Loucy (cell line): ENCODE results near the gene CEMIP2.

Experiments used
- H2AFZ ChIP-seq: fragments of 200-600 bp; sonication (generic); 2 replicates; pipeline ENCODE4 v1.6.0; 2016; ENCODE audit warnings: antibody characterized with exemption, mild to moderate bottlenecking, low read length, moderate library complexity
- H3F3A ChIP-seq: fragments of 200-600 bp; 2 replicates; pipeline ENCODE4 v1.6.0; 2016; ENCODE audit warnings: antibody characterized with exemption, low read depth, mild to moderate bottlenecking
- H3K27me3 ChIP-seq: fragments of 200-600 bp; sonication (generic); 2 replicates; pipeline ENCODE4 v1.6.1; 2014; ENCODE audit warnings: low read length, mild to moderate bottlenecking; ENCODE audit not compliant: insufficient read depth, poor library complexity, severe bottlenecking
- H3K36me3 ChIP-seq: fragments of 200-600 bp; sonication (generic); 2 replicates; pipeline ENCODE4 v1.6.1; 2016; ENCODE audit warnings: low read length; ENCODE audit not compliant: insufficient read depth
- H3K4me1 ChIP-seq: fragments of 200-600 bp; sonication (generic); 2 replicates; pipeline ENCODE4 v1.5.1; 2014; ENCODE audit warnings: low read length, mild to moderate bottlenecking; ENCODE audit not compliant: insufficient read depth, poor library complexity, severe bottlenecking
- H3K4me2 ChIP-seq: fragments of 200-600 bp; sonication (generic); 2 replicates; pipeline ENCODE4 v1.6.0; 2014; ENCODE audit warnings: antibody characterized with exemption, low read length, low read depth, mild to moderate bottlenecking; ENCODE audit not compliant: poor library complexity, severe bottlenecking
- H3K4me3 ChIP-seq: fragments of 200-600 bp; sonication (generic); 2 replicates; pipeline ENCODE4 v1.5.1; 2014; ENCODE audit warnings: low read length, mild to moderate bottlenecking, mixed read lengths; ENCODE audit not compliant: poor library complexity, severe bottlenecking
- H3K79me2 ChIP-seq: fragments of 200-600 bp; sonication (generic); 2 replicates; pipeline ENCODE4 v1.6.1; 2014; ENCODE audit warnings: low read length; ENCODE audit not compliant: insufficient read depth
- H3K9ac ChIP-seq: fragments of 200-600 bp; sonication (generic); 2 replicates; pipeline ENCODE4 v1.6.0; 2014; ENCODE audit warnings: mild to moderate bottlenecking, low read depth, low read length, moderate library complexity; ENCODE audit not compliant: poor library complexity, severe bottlenecking
- H3K9me2 ChIP-seq: fragments of 200-600 bp; sonication (generic); replicated peaks from 2 replicates; pipeline ENCODE4 v1.6.1; 2016; ENCODE audit warnings: low read depth, low read length, mixed read lengths
- H3K9me3 ChIP-seq: fragments of 200-600 bp; sonication (generic); 2 replicates; pipeline ENCODE4 v1.6.1; 2014; ENCODE audit warnings: mild to moderate bottlenecking, antibody characterized with exemption, low read length, low read depth; ENCODE audit not compliant: insufficient read depth
- H4K20me1 ChIP-seq: fragments of 200-600 bp; sonication (generic); 2 replicates; pipeline ENCODE4 v1.6.0; 2014; ENCODE audit warnings: antibody characterized with exemption, low read length, mild to moderate bottlenecking; ENCODE audit not compliant: insufficient read depth, poor library complexity, severe bottlenecking
- EZH2phosphoT487 ChIP-seq: fragments of 200-600 bp; IDR thresholded peaks from 2 replicates; pipeline ENCODE4 v1.6.1; 2018; ENCODE audit warnings: antibody characterized with exemption, mild to moderate bottlenecking, moderate library complexity, borderline replicate concordance
- TF ChIP-seq, protein P1 (sequence below): fragments of 200-600 bp; sonication (generic); conservative IDR thresholded peaks from 2 replicates; pipeline ENCODE4 v1.5.1; 2014; ENCODE audit warnings: mild to moderate bottlenecking, antibody characterized with exemption, low read length

The CEMIP2 gene

DNA sequence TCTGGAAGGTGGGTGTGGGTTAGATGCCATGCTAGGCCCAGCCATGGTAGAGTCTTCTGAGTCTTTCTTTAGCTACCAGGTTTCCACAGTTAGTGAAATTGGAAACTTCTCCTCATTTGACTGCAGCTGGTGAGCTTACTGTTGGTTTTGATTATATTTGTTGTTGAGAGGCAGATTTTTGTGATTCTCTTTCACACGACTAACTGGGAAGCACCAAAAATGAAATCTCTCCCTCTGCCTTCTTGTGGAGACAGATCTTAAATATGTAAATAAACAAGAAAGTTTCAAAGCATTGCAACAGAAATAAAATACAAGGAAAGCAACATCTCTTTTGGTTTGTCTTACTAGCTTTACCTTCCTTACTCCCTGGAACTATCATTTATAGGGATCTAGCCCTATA, 122.2 kb downstream of the CEMIP2 start:
- Histone ChIP-seq H3K9ac (no peak overlapping the region), H3K79me2 (no peaks in the 10 kb centered on the region), H3K4me2 (peak overlapping the region; percentile 81), H3K9me2 (no peaks in the 10 kb centered on the region), H3K9me3 (no peaks in the 10 kb centered on the region), H2AFZ (peak overlapping the region; percentile 67; the same call in 1 of the 2 replicates), H3K4me3 (no peak overlapping the region), H3K36me3 (no peaks in the 10 kb centered on the region), H4K20me1 (no peaks in the 10 kb centered on the region), H3K27me3 (no peaks in the 10 kb centered on the region), H3K4me1 (peaks cover 38% of the 10 kb centered on the region), H3F3A (no peaks in the 10 kb centered on the region)
- TF ChIP-seq, protein P1, sequence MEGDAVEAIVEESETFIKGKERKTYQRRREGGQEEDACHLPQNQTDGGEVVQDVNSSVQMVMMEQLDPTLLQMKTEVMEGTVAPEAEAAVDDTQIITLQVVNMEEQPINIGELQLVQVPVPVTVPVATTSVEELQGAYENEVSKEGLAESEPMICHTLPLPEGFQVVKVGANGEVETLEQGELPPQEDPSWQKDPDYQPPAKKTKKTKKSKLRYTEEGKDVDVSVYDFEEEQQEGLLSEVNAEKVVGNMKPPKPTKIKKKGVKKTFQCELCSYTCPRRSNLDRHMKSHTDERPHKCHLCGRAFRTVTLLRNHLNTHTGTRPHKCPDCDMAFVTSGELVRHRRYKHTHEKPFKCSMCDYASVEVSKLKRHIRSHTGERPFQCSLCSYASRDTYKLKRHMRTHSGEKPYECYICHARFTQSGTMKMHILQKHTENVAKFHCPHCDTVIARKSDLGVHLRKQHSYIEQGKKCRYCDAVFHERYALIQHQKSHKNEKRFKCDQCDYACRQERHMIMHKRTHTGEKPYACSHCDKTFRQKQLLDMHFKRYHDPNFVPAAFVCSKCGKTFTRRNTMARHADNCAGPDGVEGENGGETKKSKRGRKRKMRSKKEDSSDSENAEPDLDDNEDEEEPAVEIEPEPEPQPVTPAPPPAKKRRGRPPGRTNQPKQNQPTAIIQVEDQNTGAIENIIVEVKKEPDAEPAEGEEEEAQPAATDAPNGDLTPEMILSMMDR = no peak
- no peak for TF ChIP-seq EZH2phosphoT487

DNA sequence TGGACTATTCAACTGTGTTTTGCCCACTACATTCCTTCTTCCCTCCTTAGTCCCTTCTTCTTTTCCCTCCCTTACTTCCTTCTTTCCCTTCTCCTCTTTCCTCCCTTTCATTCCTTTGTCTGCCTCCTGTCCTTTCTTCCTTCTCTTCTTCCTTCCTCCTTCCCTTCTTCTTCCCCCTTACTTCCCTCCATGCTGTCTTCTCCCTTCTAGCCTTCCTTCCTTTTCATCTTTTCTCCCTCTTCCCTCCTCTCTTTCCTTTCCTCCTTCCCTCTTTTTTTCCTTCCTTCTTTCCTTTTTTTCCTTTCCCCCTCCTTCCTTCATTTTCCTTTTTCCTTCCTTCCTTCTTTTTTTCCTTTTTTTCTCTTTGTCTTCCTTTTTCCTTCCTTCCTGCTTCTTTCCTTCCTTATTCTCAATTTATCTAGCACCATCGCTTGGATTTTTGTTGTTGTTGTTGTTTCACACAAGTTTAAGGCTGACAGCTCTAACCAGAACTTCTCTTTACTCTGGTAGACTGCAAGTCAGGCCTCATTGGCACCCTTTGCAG, 123.4 kb downstream of the CEMIP2 start:
- H3K36me3 ChIP-seq = no peaks in the 10 kb centered on the region
- no peak overlapping the region for H3K4me3 ChIP-seq
- H2AFZ ChIP-seq = no peak overlapping the region
- H3K4me1 ChIP-seq = peaks cover 38% of the 10 kb centered on the region
- H3F3A ChIP-seq = no peaks in the 10 kb centered on the region
- no peaks in the 10 kb centered on the region for H3K27me3 ChIP-seq
- H3K9me2 ChIP-seq = no peaks in the 10 kb centered on the region
- no peaks in the 10 kb centered on the region for H3K9me3 ChIP-seq
- no peak overlapping the region for H3K9ac ChIP-seq
- H3K79me2 ChIP-seq = no peaks in the 10 kb centered on the region
- H3K4me2 ChIP-seq = no peak overlapping the region
- TF ChIP-seq EZH2phosphoT487 = no peak
- no peaks in the 10 kb centered on the region for H4K20me1 ChIP-seq

DNA sequence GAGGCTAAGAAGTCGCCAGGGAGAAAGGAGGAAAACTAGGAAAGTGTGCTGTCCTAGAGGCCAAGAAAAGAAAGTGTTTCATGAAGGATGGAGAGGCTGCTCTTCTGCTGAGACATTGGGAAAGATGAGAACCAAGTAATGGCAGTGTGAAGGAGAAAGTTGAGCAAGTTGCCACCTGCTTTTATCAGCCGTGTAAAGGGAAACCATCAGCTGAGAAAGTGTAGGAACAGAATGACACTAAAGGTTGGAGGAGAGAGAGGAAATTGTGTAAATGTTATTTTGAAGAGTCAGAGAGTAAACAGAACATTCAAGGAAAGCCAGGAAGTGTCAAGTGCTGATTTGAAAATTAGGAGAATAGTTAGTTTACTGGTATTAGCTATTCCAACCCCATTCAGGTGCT, 125.0 kb downstream of the CEMIP2 start:
- H3K4me3 ChIP-seq = no peak overlapping the region
- H3K9ac ChIP-seq = no peak overlapping the region
- no peaks in the 10 kb centered on the region for H3K36me3 ChIP-seq
- peaks cover 35% of the 10 kb centered on the region for H3K4me1 ChIP-seq
- no peak for TF ChIP-seq EZH2phosphoT487
- TF ChIP-seq, protein P1 = no peak
- no peaks in the 10 kb centered on the region for H3K27me3 ChIP-seq
- no peaks in the 10 kb centered on the region for H3K9me3 ChIP-seq
- no peaks in the 10 kb centered on the region for H3K79me2 ChIP-seq
- H3K4me2 ChIP-seq = no peak overlapping the region
- H3K9me2 ChIP-seq = no peaks in the 10 kb centered on the region
- H4K20me1 ChIP-seq = no peaks in the 10 kb centered on the region
- no peak overlapping the region for H2AFZ ChIP-seq
- H3F3A ChIP-seq = no peaks in the 10 kb centered on the region

DNA sequence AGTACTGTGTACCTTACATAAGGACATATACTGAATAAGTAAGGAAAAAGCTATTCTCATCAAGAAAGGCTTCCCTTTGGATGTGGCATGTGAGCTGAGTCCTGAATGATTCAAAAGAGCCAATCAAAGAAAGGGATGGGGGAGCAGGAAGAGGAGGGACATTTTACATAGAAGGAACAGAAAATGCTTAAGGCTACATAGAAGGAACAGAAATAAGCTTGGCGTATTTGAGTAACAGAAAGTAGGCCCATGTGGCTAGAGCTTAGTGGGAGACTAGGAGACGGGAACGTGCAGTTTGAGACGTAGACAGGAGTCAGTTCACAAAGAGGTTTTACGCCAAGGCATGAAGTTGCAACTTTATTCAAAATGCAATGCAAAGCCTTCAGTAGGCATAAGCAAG, 126.3 kb downstream of the CEMIP2 start:
- H3K27me3 ChIP-seq = no peaks in the 10 kb centered on the region
- no peaks in the 10 kb centered on the region for H4K20me1 ChIP-seq
- H3K4me2 ChIP-seq = no peak overlapping the region
- TF ChIP-seq EZH2phosphoT487 = no peak
- TF ChIP-seq, protein P1 = no peak
- H3K79me2 ChIP-seq = no peaks in the 10 kb centered on the region
- no peak overlapping the region for H3K4me3 ChIP-seq
- H3K9me3 ChIP-seq = no peaks in the 10 kb centered on the region
- H3K36me3 ChIP-seq = no peaks in the 10 kb centered on the region
- no peaks in the 10 kb centered on the region for H3K9me2 ChIP-seq
- H2AFZ ChIP-seq = peak overlapping the region; percentile 3
- no peaks in the 10 kb centered on the region for H3F3A ChIP-seq
- H3K4me1 ChIP-seq = peaks cover 29% of the 10 kb centered on the region
- H3K9ac ChIP-seq = no peak overlapping the region
